SKM-1 (cell line): Measurements from ENCODE around the gene RNU6-7.

ENCODE experiments used
- DNase-seq: peaks from one replicate; lab custom pipeline; 2025; ENCODE audit not compliant: unreplicated experiment; lab: John Stamatoyannopoulos, UW

Gene RNU6-7

DNA sequence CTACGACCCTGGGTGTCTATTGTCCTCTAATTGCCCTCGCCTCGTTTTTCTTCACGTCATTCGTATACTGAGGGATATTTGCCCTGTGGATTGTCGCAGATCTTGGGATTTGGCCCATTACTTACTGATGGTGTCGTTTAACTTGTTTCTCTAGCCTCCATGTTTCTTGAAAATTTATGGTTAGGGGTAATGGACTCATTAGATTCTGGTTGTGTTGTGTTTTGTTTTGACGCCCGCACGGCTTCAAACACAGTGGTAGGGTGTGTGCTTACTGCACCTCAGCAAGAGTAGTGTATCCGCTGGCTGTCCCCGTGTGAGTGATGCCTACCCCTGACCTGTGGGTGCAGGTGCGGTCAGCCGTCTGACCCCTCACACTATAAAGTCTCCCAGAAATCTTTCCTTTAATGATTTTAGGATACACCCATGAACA, 2.1 kb downstream of the RNU6-7 start:
- DNase-seq = no peak

DNA sequence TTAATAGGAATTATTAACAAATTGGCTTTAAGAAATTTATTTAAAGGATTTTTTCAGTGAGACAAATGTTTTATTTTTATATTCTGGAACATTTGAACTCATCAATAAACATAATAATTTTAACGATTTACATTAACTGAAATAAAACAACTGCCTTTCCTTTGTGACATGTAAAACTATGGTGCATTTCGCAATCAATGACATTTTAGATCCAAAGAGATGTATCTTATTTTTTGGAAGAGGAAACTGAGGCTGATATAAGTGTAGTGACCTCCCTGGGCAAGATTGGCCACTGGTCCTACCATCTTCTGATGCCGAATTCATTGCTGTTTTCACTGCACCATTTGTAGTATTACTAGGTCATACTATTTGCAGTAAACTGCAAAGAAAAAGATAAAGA, 3.7 kb downstream of the RNU6-7 start:
- no peak for DNase-seq

DNA sequence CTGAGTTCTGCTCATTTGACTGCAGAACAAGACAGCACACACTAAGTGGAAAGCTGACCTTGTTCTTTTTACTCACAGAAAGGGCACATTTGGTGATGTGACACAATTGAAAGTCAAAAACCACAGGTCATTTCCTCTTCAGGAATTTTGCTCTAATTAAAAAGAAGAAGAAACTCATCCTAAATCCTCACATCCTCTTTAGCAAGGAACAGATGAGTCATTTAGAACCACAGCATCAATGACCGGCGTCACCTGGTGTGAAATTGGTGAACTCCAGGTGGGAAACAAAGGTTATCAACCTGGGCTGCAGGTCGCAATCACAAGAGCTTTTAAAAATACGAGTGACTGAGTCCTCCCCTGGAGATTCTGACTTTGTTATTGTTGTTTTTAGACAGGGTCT, 4.1 kb downstream of the RNU6-7 start:
- DNase-seq = no peak

DNA sequence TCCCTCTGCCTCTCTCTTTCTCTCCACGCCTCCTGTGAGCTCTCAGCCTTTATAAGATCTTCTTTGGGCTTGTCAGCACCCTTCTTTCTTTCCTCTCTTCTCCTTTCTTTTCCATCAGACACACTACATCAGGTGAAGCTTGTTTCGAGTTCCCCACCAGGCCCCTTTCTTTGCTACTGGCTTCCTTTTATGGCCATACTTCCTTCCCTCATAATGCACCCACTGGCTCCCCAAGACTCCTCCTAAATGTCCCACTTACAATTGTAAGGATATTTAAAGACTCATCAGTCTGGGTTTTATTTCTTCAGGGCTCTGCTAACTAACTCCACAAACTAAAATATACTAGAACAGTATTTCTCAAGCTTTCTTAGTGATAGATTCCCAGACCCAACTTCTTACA, 4.7 kb downstream of the RNU6-7 start:
- no peak for DNase-seq

DNA sequence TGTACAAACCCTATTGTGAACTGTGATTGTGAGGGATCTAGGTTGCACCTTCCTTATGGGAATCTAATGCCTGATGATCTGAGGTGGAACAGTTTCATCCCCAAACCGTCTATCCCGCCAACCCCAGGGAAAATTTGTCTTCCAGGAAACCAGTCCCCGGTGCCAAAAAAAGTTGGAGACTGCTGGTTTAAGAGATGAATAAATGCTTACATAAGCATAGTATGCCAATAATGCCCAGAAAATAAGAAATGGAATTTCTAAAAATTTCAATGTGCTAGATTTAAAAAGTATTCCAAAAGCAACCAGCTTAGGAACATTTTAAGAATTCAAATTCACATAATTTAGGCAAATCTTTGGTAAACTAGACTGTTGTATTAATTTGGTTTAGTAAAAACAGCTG, 6.6 kb downstream of the RNU6-7 start:
- no peak for DNase-seq

DNA sequence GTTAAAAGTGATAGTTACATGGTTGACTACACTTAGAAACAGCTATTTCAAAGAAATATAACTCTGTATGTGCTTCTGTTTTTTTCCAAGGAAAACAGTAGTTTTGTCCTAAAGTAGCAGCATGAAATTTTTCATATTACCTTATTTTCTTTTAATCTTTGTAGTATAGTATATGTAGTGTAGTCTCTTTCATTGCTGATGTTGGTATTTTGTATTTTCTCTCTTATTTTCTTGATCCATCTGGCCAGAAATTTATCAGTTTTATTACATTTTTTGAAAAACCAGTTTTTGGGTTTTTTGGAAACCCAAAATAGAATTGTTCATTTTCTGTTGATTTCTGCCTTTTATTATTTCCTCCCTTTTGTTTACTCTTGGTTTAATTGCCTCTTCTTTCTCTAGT, 7.6 kb downstream of the RNU6-7 start:
- no peak for DNase-seq

DNA sequence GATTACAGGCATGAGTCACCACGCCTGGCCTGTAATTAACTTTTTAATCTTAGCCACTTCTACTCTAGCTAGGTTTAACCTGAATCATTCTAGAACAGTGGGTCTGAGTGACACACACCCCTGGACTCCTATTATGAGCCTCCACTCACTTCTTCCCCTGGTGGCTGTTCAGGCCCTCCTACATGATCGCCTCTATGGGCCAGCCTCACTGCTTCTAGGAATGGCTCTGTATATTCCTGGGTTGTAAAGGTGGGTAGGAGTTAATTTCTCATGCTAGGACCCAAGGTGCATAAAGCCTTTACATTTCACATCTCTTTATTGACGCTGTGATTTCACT, 9.2 kb downstream of the RNU6-7 start:
- DNase-seq = no peak

DNA sequence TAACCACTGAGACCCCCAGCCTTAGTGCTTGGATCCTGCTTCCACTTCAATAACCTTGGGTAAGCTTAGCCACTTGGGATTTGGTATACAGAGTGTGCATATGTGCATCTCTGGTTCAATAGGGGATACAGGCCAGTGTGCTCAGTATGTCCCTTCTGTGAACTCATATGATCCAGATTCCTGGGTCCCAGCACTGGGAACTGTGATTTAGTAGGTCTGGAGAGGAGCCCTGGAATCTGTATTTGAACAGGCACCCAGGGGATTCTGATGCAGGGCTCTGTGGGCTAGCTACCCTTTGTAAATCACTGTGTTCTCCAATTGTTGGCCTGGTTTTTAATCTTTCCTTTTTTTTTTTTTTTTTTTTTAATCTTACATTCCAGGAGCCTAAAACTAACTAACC, 11.0 kb downstream of the RNU6-7 start:
- no peak for DNase-seq

DNA sequence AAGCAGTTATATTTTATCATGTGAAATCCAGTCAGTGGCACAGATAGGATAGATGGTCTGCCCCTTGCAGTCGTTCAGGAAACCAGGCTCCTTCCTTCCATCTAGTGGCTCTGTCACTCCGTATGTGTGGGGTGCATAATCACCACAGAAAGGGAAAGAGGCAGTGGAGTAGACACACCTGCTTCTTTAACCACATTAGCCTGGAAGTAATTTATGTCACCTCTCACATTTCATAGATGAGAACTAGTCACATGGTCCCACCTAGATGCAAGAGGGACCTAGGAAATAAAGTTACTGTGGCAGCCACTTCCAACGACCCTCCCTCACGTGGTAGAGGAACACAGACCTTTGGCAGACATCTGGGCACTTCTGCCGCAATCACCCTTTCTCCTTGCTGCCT, 15.5 kb downstream of the RNU6-7 start:
- no peak for DNase-seq

DNA sequence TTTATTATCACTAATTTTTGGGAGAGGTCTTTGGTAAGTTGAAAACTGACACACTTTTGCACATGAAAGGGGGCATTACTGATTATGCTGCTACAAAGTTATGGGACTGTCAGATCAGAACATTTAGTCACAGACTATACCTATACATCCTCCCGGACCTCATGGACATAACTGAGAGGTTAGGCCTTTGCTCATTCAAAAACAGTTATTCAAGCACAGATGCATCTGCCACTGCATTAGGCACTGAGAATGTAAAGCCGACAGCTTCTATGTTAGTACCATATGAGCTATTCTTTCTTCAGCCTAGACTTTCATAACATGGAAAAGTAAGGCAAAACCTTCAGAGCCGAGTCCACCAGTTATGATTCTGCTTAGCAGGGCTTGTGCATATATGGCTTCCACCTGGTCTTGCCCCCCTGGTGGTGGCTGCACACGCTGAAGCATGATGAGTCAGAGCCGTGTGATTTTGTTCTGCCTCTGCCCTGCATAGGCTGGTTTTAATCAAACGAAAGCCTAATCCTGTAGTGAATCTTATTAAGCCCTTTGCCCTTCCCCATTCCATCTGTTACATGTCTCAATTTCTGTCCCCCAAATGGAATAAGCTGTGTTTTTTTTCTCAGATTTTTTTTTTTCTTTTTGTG, 23.0 kb downstream of the RNU6-7 start:
- no peak for DNase-seq

DNA sequence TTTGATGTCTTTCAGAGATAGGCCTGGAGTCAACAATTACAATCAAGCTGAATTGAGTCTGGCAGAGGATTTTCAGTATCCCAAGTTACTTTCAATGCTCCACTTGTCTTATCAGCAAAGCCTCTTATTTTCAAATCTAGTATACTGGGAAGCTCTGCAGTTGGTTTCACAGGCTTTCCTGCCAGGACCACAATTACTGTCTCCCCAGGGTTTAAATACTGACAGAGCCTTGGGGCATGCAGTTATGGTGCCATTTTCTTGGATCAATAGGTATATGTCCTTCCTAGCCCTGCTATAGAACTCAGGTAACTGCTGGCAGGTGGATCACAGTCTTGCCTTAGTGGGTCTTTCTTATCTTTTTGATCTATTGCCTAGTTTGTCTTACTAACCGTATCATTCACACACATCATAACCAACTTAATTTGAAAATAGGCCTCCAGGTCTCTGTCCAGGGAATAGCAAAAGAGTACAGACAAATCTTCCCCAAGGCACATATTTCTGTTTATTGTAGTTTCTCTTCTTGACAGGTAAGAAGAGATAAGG, 23.6 kb downstream of the RNU6-7 start:
- no peak for DNase-seq

DNA sequence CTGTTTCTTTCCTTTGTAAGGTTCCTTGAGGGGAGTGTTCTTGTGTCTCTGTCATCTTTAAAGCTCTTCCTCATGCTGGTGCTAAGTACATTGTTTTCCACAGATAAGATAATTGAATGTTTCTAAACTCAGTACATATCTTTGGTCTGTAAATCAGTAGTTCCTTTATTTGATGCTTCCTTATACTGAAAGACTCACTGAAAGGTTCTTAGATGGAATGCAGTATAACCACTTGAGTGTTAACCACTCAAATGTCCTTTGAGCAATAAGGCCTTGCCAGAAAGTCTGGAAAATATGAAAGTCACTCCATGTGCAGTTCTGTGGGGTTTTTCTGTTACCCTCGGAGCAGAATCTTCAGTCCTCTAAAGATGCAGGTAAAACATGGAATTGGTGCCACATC, 24.2 kb downstream of the RNU6-7 start:
- no peak for DNase-seq

DNA sequence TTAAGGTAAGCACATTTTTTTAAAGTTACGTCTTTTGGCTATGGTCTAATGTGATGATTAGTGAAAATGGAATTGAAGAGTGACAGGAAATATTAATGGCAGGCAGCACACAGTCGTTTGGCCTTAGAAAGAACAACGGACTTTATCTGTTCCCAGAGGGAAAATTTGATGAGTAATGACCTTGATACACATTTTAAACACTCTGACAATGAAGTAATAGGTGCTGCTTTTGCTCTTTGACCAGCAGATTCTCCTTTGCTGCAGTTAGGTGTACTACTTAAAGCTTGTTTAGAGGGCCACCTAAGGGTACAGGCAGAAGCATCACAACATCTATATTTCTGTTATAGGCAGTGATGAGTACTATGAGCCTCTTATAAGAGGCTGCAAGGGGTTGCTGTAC, 28.3 kb downstream of the RNU6-7 start:
- no peak for DNase-seq

DNA sequence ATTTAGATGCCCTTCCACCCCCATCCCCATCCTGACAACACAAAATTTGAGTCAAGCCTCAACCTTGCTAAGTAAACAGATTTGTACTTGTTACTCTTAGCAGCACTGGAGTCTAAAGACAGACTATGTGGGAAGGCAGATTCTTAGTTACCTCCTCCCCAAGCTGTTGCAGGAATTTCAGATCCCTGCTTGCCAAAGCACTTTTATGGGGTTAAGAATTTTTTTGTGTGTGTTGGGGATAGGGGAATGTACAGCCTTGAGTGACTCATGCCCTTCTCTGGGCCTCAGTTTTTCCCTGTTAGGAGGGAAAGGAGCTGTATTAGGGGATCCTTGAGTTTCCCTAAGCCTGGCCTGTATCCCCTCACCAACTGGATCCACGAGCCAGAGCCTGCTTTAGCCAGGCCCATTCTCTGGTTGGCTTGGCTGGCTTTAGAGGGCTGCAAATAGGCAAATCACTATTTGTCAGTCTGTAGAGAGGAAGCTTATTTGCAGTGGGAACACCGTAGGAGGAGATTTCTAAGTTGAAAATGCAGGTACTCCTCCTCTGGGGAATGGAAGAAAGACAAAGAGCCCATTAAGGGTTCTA, 28.9 kb downstream of the RNU6-7 start:
- DNase-seq = no peak

DNA sequence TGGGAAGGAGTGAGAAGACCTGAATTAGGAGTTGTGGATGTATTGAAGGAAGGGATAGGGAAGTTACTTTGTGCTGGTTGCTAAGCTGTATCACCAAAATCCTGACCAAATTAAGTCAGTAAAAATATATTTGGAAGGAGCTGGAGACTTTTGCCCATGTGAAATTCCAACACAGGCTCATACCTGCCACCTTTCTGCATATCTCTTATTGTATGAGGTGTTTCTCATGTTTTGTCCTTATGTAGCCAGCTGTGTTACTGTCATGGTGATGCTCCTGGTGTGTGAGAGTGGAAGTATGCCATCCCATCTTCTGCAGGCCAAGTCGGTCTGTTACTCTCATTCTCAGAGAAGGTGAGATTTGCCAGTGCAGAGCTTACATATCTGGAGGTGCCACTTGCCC, 30.6 kb downstream of the RNU6-7 start:
- no peak for DNase-seq

DNA sequence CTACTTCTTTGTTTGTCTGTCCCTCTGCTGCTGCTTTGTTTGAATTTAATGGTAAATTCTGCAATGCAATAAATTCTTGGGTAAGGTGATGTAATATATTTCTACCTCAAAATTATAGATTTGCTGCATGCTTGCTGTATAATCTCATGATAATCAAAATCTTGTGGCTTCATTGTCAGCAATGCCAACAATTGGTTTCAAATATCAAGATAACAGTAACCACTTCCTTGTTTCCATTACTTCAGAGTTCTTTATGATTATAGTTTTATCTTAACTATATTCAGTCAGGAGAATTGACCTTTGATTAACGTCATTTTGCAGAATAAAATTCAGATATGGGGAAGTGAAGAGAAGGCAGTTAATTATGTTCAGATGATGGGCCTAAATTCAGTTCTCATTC, 31.4 kb downstream of the RNU6-7 start:
- no peak for DNase-seq

DNA sequence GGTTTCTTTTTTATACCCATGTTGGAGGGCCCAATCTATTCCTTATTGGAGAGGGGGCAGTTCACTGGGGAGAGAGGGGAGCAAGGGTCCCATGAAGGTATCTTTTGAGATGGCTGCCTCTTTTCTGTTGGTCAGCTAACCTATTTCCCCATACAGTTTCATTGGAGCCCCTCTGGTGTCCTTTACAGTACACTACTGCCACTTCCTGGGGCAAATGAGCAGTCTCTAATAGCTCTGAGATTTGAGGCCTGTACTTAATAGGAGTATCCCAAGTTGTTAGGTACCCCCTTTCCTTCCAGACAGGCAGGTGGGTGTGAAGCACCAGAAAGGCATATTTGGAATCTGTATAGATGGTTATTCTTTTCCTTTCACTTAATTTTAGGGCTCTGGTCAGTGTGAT, 42.6 kb downstream of the RNU6-7 start:
- DNase-seq = no peak

DNA sequence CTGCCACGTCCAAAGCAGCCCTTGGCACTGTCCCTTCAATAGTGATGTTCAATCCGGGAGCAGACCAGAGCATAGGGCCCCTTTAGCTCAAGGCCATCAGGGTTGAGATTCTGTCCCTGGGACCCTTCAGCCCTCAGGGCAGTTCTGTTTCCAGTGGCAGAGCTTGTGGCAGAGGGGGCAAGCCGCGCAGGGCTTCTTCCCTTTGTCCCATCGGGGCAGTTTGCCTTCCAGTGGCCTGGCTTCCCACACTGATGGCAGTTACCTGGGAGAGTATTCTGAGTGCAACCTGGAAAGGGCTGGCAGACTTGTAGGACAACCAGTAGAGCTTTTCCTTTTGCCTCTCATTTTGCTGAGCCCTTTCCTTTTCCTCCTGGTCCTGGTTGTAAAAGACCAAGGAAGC, 44.9 kb downstream of the RNU6-7 start:
- DNase-seq = no peak

DNA sequence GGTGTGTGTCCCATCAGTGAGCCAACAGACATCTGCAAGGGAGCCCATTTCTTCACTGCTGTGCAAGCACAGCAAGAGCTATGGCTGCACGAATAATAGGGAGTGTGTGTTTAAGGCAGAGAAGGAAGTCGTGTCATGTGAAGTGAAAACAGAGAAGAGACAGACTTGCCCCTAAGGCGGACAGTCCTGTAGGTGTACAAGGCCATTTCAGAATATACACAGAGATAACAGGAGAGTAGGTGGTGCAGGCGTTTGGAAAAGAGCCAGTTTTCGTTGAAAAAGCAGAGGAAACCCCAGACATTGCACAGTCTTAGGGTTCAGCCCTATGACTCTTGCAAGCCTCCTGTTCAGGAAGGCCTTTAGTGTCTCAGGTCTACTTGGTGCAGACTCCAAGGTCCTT, 47.5 kb downstream of the RNU6-7 start:
- DNase-seq = no peak

DNA sequence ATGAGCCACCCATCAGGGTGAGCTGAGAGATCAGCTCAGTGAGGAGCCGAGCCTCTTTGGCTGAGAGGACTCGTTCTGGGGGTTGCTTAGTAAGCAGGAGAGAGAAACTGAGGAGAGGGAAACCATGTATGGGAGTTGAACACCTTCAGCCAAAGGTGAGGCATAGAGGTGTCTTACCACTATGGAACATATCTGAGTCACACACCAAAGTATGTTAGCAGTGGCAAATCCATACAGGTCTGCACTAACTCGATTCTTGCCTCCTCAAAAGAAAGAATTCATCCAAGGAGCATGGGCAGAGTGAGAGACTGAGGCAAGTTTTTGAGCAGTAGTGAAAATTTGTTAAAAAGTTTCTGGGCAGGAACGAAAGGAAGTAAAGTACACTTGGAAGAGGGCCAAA, 47.9 kb downstream of the RNU6-7 start:
- no peak for DNase-seq

DNA sequence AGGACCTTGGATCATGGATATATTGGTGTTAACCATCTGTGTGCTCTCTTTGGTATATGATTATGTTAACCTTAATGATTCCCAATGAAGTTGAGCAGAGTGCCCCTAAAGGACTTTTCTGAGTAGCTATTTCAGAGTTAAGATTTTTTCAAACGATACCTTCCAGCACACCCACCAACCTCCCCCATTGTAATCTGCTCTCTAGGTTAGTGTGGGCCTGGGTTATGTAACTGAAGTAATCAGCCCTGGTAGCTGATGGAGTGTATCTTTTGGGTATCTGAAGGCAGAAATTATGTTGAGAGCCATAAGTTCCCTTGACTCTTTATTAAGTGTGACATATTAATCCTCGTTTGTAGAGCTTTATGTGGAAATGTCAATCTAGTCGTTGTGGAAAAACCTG, 48.8 kb downstream of the RNU6-7 start:
- no peak for DNase-seq

DNA sequence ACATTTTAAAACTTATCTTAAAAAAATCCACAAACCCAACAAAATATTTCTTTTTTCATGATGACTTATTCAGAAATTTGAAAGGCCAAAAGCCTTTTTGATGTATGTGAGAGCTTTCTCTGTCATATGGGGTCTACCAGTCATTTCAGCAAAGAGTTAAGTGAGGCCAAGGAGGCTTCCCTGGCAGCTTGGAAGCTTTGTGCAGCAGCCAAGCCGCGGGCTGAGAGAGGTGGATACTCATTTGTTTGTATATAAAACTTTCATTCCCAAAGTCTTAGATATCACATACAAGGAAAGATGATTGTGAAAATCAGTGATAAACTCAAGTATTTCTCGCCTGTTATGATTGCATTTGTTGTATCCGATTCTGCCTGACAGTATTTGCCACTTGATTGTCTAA, 49.7 kb downstream of the RNU6-7 start:
- DNase-seq = no peak
